ENCODE data around the gene TNRC6A.

The TNRC6A gene

DNA sequence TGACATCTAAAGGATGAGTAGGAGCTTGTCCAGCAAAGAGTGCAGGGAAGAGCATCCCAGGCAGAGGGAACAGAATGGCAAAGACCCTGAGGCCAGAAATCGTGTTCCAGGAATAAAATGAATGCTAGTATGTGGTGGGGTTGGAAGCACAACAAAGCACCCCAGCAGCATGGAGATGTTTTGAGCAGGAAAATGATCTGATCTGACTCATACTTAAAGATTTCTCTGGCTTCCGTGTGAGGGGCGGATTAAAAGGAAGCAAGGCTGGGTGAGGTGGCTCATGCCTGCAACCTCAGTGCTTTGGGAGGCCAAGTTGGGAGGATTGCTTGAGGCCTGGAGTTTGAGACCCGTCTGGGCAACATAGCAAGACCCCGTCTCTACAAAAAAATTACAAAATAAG is 118.6 kb downstream of the TNRC6A start:
- TF ChIP-seq GATA2 (IDR thresholded peaks at IDR 0.05; ENCODE audit: low read depth, low read length) (no peak), GATA3 (IDR thresholded peaks at IDR 0.05; ENCODE audit: low read depth, low read length) (no peak)

DNA sequence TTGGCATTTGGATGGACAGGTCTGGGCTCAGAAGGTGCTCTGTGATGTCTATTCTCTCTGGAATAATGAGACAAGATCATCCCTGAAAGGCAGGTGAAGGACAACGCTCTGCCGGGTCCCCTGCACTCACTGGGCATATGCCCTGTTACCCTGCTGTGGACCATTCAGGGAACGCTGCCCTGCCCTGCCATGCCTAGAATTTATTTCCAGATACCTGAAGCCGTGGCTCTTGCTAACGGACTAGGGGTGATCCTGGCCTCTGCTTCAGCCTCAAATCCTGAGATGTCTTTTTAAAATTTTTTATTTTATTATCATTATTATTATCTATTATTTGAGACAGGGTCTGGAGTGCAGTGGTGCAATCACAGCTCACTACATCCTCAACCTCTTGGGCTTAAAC is 120.2 kb downstream of the TNRC6A start:
- TF ChIP-seq GATA2 (IDR thresholded peaks at IDR 0.05; ENCODE audit: low read depth, low read length) (no peak), GATA3 (IDR thresholded peaks at IDR 0.05; ENCODE audit: low read depth, low read length) (no peak)

DNA sequence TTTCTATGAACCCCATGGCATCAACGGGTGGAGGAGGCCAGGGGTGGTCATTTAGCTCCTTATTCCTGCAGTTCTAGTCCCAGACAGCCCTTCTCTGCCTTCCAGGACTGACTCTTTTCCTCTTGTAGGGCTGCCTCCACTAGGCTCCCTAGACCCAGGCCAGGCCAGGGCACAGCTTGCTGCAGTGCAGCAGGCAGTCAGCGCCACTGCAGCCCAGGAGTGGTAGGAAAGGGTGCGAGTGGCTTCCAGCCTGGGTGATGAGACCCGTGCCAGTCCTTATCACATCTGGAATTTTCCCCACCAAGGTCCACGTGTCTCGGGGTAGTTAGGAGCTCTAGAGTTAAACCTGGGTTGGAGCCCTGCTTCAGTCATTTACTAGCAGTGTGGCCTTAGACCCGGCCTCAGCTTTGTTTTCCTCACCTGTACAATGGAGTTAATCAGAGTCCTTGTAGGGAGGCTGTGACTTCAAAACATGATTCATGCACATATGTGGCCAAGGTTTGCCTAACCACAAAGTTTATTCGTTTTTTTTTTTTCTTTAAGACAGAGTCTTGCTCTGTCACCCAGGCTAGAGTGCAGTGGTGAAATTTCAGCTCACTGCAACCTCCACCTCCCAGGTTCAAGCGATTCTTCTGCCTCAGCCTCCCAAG is 121.0 kb downstream of the TNRC6A start:
- TF ChIP-seq GATA3 (IDR thresholded peaks at IDR 0.05; ENCODE audit: low read depth, low read length) (no peak), GATA2 (IDR thresholded peaks at IDR 0.05; ENCODE audit: low read depth, low read length) (no peak)

DNA sequence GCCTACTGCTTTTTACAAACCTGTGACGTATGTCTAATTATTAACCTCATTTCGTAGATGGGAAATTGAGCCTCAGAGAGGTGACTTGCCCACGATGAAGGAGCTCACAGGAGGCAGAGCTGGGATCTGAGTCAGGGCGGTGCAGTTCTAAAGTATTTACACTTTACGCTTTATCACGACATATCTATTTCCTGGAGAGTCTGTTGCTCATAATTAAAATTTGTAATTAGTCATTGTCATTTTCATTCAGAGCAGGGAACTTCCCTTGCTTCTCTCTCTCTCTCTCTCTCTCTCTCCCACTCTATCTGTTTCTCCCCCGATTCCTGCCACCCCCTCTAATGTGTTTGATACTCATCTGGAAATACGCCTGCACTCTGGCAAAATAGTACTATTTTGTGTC is 122.2 kb downstream of the TNRC6A start:
- TF ChIP-seq GATA2 (IDR thresholded peaks at IDR 0.05; ENCODE audit: low read depth, low read length) (no peak), GATA3 (IDR thresholded peaks at IDR 0.05; ENCODE audit: low read depth, low read length) (no peak)

DNA sequence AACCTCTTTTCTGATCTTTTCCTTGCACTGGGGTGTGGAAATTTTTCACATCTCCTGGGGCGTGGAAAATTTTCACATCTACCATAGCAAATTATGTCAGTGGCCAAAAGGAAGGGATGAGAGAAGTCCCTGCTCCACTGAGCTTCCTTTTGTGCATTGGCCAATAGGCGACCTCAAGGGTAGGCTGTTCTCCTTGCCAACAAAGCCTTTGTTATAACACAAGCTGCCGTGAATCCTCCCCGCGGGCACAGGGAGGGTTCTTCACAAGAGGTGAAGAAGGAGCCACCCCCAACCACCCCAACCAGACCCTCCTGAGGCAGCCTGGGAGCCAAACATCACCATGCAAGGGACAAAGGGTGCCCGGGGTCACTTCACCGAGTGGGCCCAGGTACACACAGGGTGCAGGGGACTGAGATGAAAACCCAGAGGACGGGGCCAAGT is 122.8 kb downstream of the TNRC6A start:
- no peak for TF ChIP-seq GATA2 (IDR thresholded peaks at IDR 0.05; ENCODE audit: low read depth, low read length)
- no peak for TF ChIP-seq GATA3 (IDR thresholded peaks at IDR 0.05; ENCODE audit: low read depth, low read length)

DNA sequence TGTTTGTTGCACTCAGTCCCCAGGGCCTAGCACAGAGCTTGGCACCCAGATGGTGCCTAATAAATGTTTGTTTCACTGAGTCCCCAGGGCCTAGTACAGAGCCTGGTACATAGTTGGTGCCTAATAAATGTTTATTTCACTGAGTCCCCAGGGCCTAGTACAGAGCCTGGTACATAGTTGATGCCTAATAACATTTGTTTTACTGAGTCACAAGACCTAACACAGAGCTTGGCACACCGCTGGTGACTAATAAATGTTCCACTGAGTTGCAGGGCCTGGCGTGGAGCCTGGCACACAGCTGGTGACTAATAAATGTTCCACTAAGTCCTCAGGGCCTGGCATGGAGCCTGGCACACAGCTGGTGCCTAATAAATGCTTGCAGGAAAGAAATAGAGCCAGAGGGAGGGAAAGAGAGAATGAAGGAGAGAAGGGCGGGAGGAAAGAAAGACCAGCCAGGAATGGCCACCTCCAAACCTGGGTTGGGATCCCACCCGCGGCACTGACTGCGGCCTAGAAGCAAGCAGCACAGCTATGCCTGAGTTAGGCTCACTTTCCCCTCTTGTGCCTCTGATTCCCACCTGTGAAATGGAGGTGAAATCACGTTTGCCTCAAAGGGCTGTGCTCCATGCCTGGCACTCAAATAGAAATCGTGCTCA is 123.8 kb downstream of the TNRC6A start:
- TF ChIP-seq GATA2 (IDR thresholded peaks at IDR 0.05; ENCODE audit: low read depth, low read length), result no peak
- no peak for TF ChIP-seq GATA3 (IDR thresholded peaks at IDR 0.05; ENCODE audit: low read depth, low read length)

DNA sequence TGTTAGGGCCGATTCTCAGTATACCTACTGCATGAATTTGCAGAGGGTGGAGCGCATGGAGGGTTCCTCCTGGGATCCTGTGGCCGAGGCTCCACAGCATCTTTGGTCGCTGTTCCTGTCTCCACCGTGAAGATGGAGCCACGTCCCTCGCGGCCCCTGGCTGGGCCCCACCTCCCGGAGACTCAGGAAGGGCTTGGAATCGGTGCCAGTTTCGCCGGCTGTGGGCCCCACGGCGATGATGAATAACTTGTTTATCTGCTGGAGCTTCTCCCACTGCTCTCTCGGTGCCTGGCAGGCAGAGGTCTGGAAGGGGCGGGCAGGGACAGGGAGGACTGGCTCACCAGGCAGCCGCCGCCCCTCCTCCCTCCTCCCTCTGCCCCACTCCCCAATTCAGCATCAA is 124.4 kb downstream of the TNRC6A start:
- TF ChIP-seq GATA3 (IDR thresholded peaks at IDR 0.05; ENCODE audit: low read depth, low read length), result no peak
- TF ChIP-seq GATA2 (IDR thresholded peaks at IDR 0.05; ENCODE audit: low read depth, low read length), result 0 out of 2 replicates have a peak, but pooled peaks have one; percentile 29

DNA sequence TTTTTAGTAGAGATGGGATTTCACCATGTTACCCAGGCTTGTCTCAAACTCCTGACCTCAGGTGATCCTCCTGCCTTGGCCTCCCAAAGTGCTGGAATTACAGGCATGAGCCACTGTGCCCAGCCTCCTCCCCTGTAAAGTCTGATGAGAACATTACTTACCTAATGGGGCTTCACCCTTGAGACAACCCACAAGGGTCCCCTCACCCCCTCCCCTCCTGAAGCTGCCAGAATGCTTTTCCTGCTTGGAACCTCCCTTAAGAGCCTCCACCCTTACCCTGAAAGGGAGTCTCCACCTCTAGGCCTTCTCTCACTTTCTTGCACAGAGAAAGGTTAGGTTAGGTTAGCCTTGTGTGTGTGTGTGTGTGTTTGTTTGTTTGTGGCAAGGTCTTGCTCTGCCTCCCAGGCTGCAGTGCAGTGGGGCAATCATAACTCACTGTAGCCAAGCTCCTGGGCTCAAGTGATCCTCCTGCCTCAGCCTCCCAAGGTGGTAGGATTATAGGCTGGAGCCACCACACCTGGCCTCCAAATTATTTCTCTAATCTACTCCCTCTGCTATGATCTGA is 125.2 kb downstream of the TNRC6A start:
- no peak for TF ChIP-seq GATA3 (IDR thresholded peaks at IDR 0.05; ENCODE audit: low read depth, low read length)
- TF ChIP-seq GATA2 (IDR thresholded peaks at IDR 0.05; ENCODE audit: low read depth, low read length), result no peak

DNA sequence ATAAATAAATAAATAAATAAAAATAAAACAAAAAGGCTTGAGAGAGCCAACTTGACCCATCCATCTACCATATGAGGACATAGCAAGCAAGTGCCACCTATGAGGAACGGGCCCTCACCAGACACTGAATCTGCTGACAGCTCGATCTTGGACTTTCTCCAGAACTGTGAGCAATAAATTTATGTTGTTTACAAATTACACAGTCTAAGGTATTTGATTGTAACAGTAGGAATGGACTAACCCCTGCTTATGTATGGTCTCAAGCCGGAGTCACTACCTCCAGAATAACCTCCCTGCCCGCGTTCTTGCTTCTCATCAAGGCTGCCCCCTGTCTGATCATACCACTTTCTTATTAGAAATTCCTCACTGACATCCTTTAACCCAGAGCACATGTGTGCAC is 126.2 kb downstream of the TNRC6A start:
- no peak for TF ChIP-seq GATA2 (IDR thresholded peaks at IDR 0.05; ENCODE audit: low read depth, low read length)

DNA sequence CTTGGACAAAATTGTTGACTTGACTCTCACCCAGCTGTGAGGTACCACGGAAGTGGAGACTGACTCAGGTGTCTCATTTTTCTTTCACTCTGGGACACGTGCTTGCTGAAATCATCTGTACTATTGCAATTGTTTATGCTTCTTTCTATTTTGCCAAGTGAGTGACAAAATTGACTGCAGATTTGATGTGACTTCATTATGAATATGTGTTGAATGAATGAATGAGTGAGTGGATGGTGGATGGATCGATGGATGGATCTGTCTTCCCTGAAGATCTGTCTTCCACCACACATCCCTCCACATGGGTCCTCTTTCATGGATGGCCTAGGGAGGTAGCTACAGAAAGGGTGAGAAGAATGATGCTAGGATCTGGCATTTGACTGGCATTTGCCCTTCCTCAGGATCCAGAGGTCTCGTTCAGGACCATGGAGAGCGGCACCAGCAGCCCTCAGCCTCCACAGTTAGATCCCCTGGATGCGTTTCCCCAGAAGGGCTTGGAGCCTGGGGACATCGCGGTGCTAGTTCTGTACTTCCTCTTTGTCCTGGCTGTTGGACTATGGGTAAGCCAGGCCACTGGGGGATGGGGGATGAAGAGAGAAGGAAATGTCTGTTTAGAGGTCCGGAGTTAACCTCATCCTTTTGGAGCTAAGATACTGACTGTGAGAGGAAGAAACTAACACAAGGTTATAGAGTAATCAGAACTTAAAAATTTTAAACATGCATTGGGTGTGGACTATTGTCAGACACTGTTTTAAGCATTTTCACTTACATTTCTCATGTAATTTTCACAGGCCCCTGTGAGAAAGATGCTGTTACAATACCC is 129.0 kb downstream of the TNRC6A start:
- TF ChIP-seq GATA2 (IDR thresholded peaks at IDR 0.05; ENCODE audit: low read depth, low read length), result no peak

DNA sequence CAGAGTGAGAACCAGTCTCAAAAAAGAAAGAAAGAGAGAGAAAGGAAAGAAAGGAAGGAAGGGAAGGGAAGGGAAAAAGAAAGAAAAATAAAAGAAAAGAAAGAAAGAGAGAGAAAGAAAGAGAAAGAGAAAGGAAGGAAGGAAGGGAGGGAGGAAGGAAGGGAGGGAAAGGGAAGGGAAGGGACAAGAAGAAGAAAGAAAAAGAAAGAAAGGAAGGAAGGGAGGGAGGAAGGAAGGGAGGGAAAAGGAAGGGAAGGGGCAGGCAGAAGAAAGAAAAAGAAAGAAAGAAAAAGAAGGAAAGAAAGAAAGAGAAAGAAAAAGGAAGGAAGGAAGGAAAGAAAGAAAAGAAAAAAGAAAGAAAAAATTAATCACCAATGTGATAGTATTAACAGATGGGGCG is 132.0 kb downstream of the TNRC6A start:
- TF ChIP-seq GATA3 (IDR thresholded peaks at IDR 0.05; ENCODE audit: low read depth, low read length), result no peak
- no peak for TF ChIP-seq GATA2 (IDR thresholded peaks at IDR 0.05; ENCODE audit: low read depth, low read length)

DNA sequence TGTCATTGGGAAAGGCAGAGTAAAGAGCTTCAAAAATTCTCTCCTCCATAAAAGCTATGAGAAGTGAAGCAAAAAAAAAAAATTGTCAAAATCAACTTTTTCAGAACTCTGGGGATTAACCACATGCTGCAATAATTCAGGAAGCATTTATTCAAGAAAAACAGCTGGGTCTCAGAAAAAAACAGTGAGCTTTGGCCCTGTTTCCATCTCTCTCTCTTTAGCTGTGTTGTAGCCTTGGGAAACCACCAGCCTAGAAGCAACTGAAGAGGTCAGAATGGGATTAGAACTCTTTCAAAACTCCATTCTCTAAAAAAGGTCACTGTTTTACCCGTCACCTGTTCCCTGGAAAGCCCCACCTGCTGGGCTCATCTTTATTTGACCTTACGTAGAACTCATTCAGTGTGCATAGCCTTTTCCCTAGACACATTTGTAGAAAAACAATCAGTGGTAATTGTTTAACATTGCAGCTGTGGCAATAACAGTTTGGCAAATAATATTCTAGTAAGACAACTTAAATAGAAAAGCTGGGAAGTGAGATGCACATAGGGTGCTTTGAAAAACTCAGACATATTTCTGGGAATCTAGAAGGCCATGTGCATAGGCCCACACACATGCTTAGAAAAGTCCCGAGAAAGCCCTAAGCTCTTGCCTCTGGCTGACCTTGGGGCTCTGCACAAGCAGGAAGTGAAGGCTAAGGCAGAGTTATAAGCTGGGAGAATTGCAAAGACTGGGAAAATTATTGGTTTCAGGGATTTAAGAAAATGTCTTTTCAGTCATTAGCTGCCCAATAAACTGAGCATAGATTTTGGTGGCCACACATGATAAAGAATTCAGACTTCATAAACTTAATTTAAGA is 134.4 kb downstream of the TNRC6A start:
- TF ChIP-seq GATA2 (IDR thresholded peaks at IDR 0.05; ENCODE audit: low read depth, low read length), result no peak
- TF ChIP-seq GATA3 (IDR thresholded peaks at IDR 0.05; ENCODE audit: low read depth, low read length), result no peak

DNA sequence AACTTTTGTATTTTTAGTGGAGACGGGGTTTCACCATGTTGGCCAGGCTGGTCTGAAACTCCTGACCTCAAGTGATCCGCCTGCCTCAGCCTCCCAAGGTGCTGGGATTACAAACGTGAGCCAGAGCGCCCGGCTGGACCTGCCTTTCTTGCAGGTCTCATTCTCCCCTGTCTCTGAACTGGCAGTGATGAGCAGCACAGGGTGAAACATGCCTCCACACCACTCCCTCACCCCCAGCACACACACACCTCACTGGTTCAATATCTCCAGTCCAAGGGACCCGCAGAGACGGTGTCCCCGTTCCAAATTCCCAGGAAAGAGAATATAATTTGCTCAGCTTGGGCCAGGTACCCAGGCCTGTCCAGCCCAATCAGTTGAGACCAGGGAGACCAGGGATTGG is 139.6 kb downstream of the TNRC6A start:
- no peak for TF ChIP-seq GATA3 (IDR thresholded peaks at IDR 0.05; ENCODE audit: low read depth, low read length)
- TF ChIP-seq GATA2 (IDR thresholded peaks at IDR 0.05; ENCODE audit: low read depth, low read length), result no peak

DNA sequence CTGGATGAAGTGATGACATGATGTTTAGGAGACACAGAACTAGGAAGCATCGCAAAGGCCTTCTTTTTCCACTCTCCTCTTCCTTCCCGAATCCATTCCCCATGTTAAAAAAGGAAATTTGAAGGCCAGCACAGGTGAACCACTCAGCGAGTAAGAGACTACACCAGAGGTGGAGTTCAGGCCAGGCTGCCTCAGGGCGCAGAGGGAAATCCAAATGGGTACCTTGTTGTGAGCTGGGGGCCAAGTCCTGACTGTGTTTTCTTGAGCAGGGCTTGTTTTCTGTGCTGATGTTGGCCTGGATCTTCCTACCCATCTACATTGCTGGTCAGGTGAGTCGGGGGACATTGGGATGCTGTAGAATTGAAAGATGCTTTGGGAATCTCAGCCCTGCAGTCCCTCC is 142.4 kb downstream of the TNRC6A start:
- TF ChIP-seq GATA2 (IDR thresholded peaks at IDR 0.05; ENCODE audit: low read depth, low read length) (no peak), GATA3 (IDR thresholded peaks at IDR 0.05; ENCODE audit: low read depth, low read length) (no peak)
